HG02623 (cell line): ENCODE results near the gene PLA1A.
A peak's percentile ranks its signal among the peaks of the same experiment; 100 is the strongest.

ENCODE experiments used
- ATAC-seq: cut with Tn5 transposase; IDR thresholded peaks from one replicate; pipeline ENCODE4 v1.9.1; 2021; ENCODE audit warnings: moderate library complexity; ENCODE audit not compliant: unreplicated experiment

The PLA1A gene

GRCh38 chr3:119604878-119605277, 7.2 kb downstream of the PLA1A start:
- no peak for ATAC-seq

DNA sequence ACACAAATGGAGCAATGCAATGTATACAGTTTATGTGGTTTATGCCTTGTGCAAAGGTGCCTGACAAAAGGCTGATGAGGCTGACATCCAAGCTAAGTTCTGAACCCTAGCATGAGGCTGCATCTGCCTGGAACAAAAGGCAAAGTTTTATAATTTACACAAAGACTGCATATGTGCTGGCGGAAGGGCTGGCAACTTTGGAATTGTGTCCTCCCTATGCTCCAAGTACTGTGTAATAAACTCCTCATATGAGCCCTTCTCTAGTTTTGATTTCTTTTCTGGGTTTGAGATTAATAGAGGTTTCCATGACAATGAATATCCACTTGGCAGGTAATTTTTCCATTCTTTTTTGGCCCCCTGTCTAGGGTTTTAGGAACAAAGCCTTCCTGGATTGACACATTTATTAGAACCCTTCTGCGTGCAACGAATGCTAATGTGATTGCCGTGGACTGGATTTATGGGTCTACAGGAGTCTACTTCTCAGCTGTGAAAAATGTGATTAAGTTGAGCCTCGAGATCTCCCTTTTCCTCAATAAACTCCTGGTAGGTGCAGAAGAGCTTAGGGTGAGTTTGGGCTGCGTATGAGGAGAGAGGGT, 10.8 kb downstream of the PLA1A start:
- no peak for ATAC-seq

DNA sequence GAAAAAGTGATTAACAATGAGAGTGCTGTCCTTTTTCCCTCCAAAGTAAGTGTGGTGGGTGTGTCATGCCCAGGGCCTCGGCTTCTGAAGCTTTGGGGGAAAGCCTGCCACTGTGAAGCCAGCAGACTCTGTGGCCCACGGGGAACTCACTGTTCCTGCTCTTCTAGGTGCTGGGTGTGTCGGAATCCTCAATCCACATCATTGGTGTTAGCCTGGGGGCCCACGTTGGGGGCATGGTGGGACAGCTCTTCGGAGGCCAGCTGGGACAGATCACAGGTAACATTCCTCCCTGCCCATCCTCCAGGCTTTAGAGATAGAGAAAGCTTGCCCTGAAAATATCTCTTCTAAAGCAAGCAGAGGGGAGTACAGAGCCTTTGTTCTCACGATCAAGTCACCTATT, 11.6 kb downstream of the PLA1A start:
- ATAC-seq: no peak

DNA sequence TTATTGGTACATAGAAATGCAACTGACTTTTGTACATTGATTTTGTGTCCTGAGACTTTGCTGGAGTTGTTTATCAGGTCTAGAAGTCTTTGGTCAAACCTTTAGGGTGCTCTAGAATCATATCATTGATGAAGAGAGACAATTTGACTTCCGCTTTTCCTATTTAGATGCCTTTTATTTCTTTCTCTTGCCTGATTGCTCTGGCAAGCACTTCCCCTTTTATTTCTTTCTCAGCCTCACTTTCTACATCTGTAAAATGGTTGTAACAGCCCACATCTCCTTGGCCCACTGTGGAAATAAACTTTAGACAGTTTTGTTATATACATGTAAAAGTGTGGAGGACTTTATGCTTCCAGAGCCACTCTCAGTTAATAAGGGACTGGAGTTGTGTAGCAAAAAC, 14.0 kb downstream of the PLA1A start:
- no peak for ATAC-seq

DNA sequence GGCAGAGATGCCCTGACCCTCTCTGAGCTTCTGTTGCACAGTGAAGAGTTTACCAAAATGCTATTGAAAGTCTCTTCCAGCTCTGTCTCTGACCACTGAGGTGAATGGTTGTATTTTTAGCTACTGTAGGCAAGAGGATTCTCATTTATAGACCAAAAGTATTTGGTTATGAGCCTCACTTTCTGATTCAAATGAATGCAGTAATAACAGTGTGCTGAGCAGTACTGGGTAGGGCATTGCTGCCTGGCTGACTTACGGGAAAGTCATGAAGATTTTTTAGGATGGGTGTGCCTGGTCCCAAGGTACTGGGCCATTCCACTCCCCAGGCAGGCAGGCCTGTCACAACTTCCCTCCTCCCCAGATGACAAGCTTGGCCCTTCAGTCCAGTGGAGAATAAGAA, 15.5 kb downstream of the PLA1A start:
- no peak for ATAC-seq

DNA sequence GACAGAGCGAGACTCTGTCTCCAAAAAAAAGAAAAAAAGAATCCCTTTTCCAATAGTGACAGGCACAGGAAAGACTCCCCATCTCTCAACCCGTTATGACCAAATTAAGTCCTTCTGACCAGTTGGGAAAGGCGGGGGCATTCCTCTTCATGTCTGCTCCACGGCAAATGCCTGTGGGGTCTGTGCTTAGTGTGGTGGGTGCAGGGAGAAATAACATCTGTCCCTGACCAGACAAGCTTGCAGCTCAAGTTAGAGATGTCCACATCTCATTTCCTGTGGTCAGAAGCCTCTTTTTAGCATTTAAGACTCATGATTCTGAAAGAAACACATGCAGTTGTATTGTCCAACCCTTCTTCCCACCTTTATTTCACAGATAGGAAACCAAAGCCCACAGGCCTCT, 16.2 kb downstream of the PLA1A start:
- no peak for ATAC-seq

DNA sequence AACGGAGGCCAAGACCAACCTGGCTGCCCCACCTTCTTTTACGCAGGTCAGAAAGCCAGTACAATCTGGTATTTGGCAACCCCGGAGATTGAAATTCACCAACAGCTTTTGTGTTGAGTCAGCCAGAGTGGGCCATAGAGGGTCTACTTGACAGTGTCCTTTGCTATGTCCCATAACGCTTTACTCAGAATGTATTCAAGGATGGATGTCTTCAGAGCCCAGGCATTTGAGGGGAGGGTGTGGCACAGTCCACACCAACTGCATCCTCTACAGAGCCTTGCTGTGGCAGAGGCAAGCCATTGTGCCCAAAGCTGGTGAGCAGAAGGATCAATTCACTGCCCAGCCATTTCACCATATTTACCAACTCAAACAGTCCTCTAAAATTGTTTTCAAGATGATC, 18.4 kb downstream of the PLA1A start:
- no peak for ATAC-seq

- ATAC-seq: no peak
Measured at GRCh38 chr3:119619094-119619493, 21.4 kb downstream of the PLA1A start.

- ATAC-seq: no peak
Measured at GRCh38 chr3:119620899-119621298, 23.2 kb downstream of the PLA1A start.

DNA sequence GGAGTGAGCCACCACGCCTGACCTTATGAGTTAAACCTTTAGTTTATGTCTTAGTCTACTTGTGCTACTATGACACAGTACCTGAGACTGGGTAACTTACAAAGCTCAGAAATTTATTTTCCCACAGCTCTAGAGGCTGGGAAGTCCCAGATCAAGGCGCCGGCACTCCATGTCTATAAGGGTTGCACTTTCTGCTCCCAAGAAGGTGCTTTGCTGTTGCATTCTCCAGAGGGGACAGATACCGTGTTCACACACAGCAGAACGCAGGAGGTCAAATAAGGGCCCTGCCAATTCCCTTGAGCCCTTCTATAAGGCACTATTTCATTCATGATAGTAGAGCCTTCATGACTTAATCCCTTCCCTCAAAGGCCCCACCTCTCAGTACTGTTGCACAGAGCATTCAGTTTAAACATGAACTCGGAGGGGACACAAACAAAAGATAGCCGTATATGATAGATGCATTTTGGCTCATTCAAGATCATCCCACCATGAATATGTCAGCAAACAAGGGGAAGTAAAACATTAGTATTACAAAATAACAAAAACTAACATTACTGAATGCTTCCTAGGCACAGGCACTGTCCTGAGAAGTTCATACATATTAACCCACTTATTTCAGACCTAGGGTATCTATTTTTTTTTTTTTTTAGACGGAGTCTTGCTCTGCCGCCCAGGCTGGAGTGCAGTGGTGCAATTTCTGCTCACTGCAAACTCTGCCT, 26.5 kb downstream of the PLA1A start:
- no peak for ATAC-seq

- ATAC-seq: no peak
Measured at GRCh38 chr3:119625451-119626153, 27.9 kb downstream of the PLA1A start.

GRCh38 chr3:119626196-119626595, 28.5 kb downstream of the PLA1A start:
- ATAC-seq: no peak

GRCh38 chr3:119627461-119627860, 29.8 kb downstream of the PLA1A start:
- ATAC-seq: no peak

GRCh38 chr3:119628390-119628789, 30.7 kb downstream of the PLA1A start:
- ATAC-seq: peak; percentile 72

- ATAC-seq: peak; percentile 27
Measured at GRCh38 chr3:119628816-119629445, 31.2 kb downstream of the PLA1A start.

DNA sequence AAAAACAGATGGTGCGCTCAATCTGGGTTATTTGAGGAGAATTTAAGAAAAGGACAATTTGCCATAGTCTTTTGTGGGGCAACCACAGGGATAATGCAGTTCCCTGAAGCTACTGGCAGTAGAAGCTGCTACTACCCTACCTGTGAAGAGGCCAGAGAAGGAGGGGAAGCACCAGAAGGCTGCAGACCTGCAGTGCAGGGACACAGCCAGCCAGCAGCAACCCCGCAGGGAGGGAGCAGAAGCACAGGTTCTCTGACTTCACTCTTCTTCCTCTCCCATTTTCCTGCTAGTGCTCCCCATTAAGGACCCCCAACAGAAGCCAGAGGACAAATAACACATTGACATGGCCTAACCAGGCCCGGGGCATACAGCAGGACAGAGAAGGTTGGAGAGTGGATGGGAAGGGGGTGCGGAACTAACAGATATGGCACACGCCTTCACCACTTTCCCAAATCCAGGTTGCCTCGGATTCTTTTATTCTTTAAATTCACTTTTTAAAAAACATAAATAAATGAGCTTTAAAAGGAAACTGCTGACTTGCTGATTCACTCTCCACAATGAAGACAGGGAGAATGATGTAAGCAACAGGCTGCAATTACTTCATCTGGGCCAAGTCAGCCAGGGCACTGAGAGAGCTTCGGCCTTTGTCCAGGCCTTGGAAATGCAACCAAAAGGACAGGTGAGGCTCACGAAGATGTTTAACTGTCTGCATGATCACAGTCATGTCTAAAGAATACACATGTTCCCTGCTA, 32.6 kb downstream of the PLA1A start:
- ATAC-seq: no peak

DNA sequence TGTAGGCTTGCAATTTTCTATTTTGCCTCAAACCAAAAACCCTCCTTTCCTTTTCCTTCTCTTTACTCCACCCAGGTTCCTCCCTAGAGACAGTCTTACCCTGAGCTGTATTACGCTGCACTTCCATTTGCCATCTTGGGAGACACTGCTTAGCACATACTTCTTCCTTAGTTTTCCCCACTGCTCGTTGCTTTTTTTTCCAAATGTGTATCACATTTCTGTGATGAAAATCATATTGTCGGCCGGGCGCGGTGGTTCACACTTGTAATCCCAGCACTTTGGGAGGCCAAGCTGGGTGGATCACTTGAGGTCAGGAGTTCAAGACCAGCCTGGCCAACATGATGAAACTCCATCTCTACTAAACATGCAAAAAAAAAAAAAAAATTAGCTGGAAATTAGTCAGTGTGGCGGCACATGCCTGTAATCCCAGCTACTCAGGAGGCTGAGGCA, 33.2 kb downstream of the PLA1A start:
- no peak for ATAC-seq

GRCh38 chr3:119631516-119631915, 33.8 kb downstream of the PLA1A start:
- no peak for ATAC-seq

DNA sequence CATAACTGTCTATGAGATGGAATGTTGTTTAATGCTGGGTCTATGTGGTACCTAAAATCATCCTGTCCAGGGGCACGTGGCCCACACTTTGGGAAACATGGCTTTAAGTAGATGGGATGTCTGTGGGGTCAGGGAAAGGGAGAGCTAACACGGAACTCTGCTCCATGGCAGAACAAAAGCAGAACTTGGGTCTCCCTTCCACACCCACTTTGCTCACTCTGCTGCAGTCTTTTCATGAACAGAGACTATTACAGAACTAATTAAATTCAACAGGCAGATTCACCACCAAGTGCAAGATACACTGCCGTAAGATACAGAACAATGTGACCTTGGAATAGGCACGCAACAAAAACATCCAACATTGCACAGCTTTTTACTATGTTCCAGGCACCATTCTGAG, 34.5 kb downstream of the PLA1A start:
- no peak for ATAC-seq

GRCh38 chr3:119632829-119633228, 35.1 kb downstream of the PLA1A start:
- no peak for ATAC-seq

DNA sequence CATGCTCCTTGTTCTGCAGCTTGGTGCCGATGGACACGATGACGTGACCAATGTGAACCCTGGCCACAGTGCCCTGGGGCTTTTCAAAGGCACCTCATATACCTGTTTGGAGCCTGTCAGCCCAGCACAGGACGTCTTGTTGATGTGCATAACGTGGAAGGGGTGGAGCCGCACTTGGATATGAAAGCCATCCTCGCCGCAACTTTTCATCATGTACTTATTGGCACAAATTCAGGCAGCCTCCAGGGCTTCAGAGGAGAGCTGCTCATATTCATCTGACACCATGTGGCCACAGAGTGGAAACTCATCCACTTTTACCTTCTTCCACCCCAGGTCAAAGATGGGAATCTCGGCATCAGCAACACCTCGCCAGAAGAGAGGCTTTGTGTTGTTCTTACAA, 38.0 kb downstream of the PLA1A start:
- ATAC-seq: no peak
